WTC11 (cell line): ENCODE data around the gene ABHD18. TPM values are rescaled to one million over a fixed set of nuclear protein-coding genes. Genes with fewer than 3 reads are reported as not detected.

Experiments used
- ATAC-seq: fragments of 200-7000 bp; cut with Tn5 transposase; 2 replicates; pipeline ENCODE4 v1.10.0; 2021; ENCODE audit warnings: mild to moderate bottlenecking, moderate library complexity
- CTCF ChIA-PET: fragments of 300-600 bp; sonication (Branson Sonifier 250); formaldehyde crosslinking; loops from one replicate; lab custom pipeline; 2021; ENCODE audit warnings: antibody characterized with exemption; lab: Charles Lee
- POLR2A ChIA-PET: fragments of 350-600 bp; sonication (Branson Sonifier 250); formaldehyde crosslinking; loops from one replicate; lab custom pipeline; 2021; ENCODE audit warnings: antibody characterized with exemption; lab: Charles Lee
- DNase-seq: peaks from one replicate; pipeline ENCODE4 v3.0.0; 2021; ENCODE audit warnings: low spot score
- H3K27ac Mint-ChIP-seq: 2 replicates; pipeline ENCODE4 v1.8.0; 2021; ENCODE audit warnings: mixed read lengths
- H3K27me3 Mint-ChIP-seq: 2 replicates; pipeline ENCODE4 v1.8.0; 2021; ENCODE audit warnings: low read depth, mild to moderate bottlenecking, moderate library complexity, mixed read lengths
- H3K36me3 Mint-ChIP-seq: 2 replicates; pipeline ENCODE4 v1.8.0; 2021; ENCODE audit warnings: mixed read lengths
- H3K4me1 Mint-ChIP-seq: 2 replicates; pipeline ENCODE4 v1.8.0; 2022; ENCODE audit warnings: mixed read lengths
- H3K4me3 Mint-ChIP-seq: 2 replicates; pipeline ENCODE4 v1.8.0; 2021; ENCODE audit warnings: mild to moderate bottlenecking, moderate library complexity, mixed read lengths
- H3K9me3 Mint-ChIP-seq: 2 replicates; pipeline ENCODE4 v1.8.0; 2021; ENCODE audit warnings: mixed read lengths
- CREB1 ChIP-seq: sonication (generic); formaldehyde crosslinking; IDR thresholded peaks from 2 replicates; pipeline ENCODE4 v1.8.0; 2023; ENCODE audit warnings: mild to moderate bottlenecking, missing genetic modification reagents
- CREM ChIP-seq: sonication (generic); formaldehyde crosslinking; IDR thresholded peaks from 2 replicates; pipeline ENCODE4 v1.8.1; 2022; ENCODE audit warnings: mild to moderate bottlenecking, missing genetic modification reagents, moderate library complexity
- GABPB1 ChIP-seq: sonication (generic); formaldehyde crosslinking; IDR thresholded peaks from 2 replicates; pipeline ENCODE4 v1.8.1; 2023; ENCODE audit warnings: mild to moderate bottlenecking, missing genetic modification reagents
- JAZF1 ChIP-seq: fragments of 250-450 bp; sonication (Bioruptor Pico); IDR thresholded peaks from 2 replicates; pipeline ENCODE4 v1.9.0; 2021; ENCODE audit warnings: moderate library complexity, mild to moderate bottlenecking, inconsistent platforms
- MXD4 ChIP-seq: fragments of 250-450 bp; sonication (Bioruptor Pico); IDR thresholded peaks from 2 replicates; pipeline ENCODE4 v1.8.0; 2021; ENCODE audit warnings: mild to moderate bottlenecking, moderate library complexity, borderline replicate concordance
- MYBL2 ChIP-seq: sonication (generic); formaldehyde crosslinking; IDR thresholded peaks from 2 replicates; pipeline ENCODE4 v1.8.1; 2023; ENCODE audit warnings: mild to moderate bottlenecking, moderate library complexity, missing genetic modification reagents
- OVOL2 ChIP-seq: fragments of 250-450 bp; sonication (Bioruptor Pico); IDR thresholded peaks from 2 replicates; pipeline ENCODE4 v1.9.0; 2021; ENCODE audit warnings: mild to moderate bottlenecking, borderline replicate concordance
- PRRX2 ChIP-seq: fragments of 250-450 bp; sonication (Bioruptor Pico); IDR thresholded peaks from 2 replicates; pipeline ENCODE4 v1.8.0; 2021; ENCODE audit warnings: mild to moderate bottlenecking
- SMAD3 ChIP-seq: sonication (generic); formaldehyde crosslinking; IDR thresholded peaks from 2 replicates; pipeline ENCODE4 v1.8.0; 2022; ENCODE audit warnings: missing genetic modification reagents, mild to moderate bottlenecking, borderline replicate concordance
- ZNF121 ChIP-seq: sonication (generic); formaldehyde crosslinking; IDR thresholded peaks from 2 replicates; pipeline ENCODE4 v1.8.0; 2023; ENCODE audit warnings: missing genetic modification reagents
- ZNF232 ChIP-seq: sonication (generic); formaldehyde crosslinking; IDR thresholded peaks from 2 replicates; pipeline ENCODE4 v1.8.0; 2022; ENCODE audit warnings: mild to moderate bottlenecking, missing genetic modification reagents
- ZNF263 ChIP-seq: sonication (generic); formaldehyde crosslinking; IDR thresholded peaks from 2 replicates; pipeline ENCODE4 v1.8.1; 2022; ENCODE audit warnings: low read depth, mild to moderate bottlenecking, moderate library complexity, missing genetic modification reagents
- ZNF423 ChIP-seq: fragments of 250-450 bp; sonication (Bioruptor Pico); IDR thresholded peaks from 2 replicates; pipeline ENCODE4 v2.1.2; 2022; ENCODE audit warnings: mild to moderate bottlenecking, moderate library complexity
- ZNF671 ChIP-seq: fragments of 250-450 bp; sonication (Bioruptor Pico); IDR thresholded peaks from 2 replicates; pipeline ENCODE4 v1.8.0; 2021; ENCODE audit warnings: mild to moderate bottlenecking
- total RNA-seq: library from RNA; stranded (reverse); gene quantifications from 3 replicates; pipeline ENCODE4 v1.2.3, GENCODE V29; 2021
- TF ChIP-seq, protein P1 (sequence below): sonication (generic); formaldehyde crosslinking; IDR thresholded peaks from 2 replicates; pipeline ENCODE4 v1.8.1; 2023; ENCODE audit warnings: mild to moderate bottlenecking, missing genetic modification reagents, moderate library complexity
- TF ChIP-seq, protein P2 (sequence below): fragments of 250-450 bp; sonication (Bioruptor Pico); IDR thresholded peaks from 2 replicates; pipeline ENCODE4 v1.8.0; 2021; ENCODE audit warnings: mild to moderate bottlenecking
- TF ChIP-seq, protein P3 (sequence below): sonication (generic); formaldehyde crosslinking; IDR thresholded peaks from 2 replicates; pipeline ENCODE4 v1.8.1; 2023; ENCODE audit warnings: mild to moderate bottlenecking, missing genetic modification reagents
- TF ChIP-seq, protein P4 (sequence below): sonication (generic); formaldehyde crosslinking; IDR thresholded peaks from 2 replicates; pipeline ENCODE4 v1.8.1; 2023; ENCODE audit warnings: mild to moderate bottlenecking, missing genetic modification reagents, borderline replicate concordance
- TF ChIP-seq, protein P5 (sequence below): sonication (generic); formaldehyde crosslinking; IDR thresholded peaks from 2 replicates; pipeline ENCODE4 v1.8.0; 2023; ENCODE audit warnings: missing genetic modification reagents

The ABHD18 gene
- total RNA-seq, 1 experiment from 2014 or later, result 15.9 TPM

DNA sequence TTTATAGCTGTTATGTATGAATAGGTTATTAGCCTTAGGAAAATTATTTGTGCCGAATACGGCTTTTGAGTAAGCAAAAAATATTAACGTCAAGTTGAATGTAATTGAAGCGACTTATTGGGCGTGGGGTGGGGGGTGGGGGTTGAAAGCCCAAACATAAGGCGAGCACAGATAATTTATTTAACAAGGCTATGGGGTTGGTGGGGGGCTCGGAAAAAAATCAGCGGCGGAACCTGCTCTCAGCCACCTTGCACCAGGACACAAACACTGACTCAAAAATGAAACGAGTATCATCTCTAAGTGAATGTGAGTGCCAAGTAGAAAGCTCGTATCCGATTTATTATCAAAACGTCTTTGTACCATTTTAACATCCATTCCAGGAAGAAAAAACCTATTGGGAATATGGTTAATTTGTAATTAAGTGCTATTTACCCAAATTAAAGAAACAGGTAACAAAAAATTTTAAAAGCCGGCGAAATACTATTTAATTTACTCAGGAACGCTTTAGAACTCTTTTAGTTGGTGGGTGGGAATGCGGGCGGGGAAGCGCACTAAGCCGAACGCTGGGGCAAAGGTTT lies 95.0 kb downstream of the ABHD18 start:
- CTCF ChIA-PET, result interaction anchor here (1.0 to 3.5 kb wide), 3 partner anchors 9 to 95 kb away, joined by 4 to 19 read pairs (median 8); partner anchors contain the start of genes ABHD18 and MFSD8
- DNase-seq, result no peak
- no peaks in the 10 kb centered on the region for H3K27me3 Mint-ChIP-seq
- POLR2A ChIA-PET, result interaction anchor here (0.6 to 4.2 kb wide), 8 partner anchors 13 to 949 kb away, joined by 3 to 53 read pairs (median 3); partner anchors contain the start of genes ABHD18, HSPA4L, INTU and MFSD8
- TF ChIP-seq MXD4 (CRISPR knock-in tag) (no peak), ZNF121 (CRISPR knock-in tag) (no peak), ZNF671 (CRISPR knock-in tag) (no peak), ZNF232 (CRISPR knock-in tag) (no peak), ZNF263 (CRISPR knock-in tag) (no peak), SMAD3 (no peak)
- TF ChIP-seq, protein P1, sequence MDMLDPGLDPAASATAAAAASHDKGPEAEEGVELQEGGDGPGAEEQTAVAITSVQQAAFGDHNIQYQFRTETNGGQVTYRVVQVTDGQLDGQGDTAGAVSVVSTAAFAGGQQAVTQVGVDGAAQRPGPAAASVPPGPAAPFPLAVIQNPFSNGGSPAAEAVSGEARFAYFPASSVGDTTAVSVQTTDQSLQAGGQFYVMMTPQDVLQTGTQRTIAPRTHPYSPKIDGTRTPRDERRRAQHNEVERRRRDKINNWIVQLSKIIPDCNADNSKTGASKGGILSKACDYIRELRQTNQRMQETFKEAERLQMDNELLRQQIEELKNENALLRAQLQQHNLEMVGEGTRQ (CRISPR knock-in tag), result no peak
- TF ChIP-seq, protein P2, sequence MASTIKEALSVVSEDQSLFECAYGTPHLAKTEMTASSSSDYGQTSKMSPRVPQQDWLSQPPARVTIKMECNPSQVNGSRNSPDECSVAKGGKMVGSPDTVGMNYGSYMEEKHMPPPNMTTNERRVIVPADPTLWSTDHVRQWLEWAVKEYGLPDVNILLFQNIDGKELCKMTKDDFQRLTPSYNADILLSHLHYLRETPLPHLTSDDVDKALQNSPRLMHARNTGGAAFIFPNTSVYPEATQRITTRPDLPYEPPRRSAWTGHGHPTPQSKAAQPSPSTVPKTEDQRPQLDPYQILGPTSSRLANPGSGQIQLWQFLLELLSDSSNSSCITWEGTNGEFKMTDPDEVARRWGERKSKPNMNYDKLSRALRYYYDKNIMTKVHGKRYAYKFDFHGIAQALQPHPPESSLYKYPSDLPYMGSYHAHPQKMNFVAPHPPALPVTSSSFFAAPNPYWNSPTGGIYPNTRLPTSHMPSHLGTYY (CRISPR knock-in tag), result no peak
- TF ChIP-seq, all 79 proteins: peak for 0
- Mint-ChIP-seq H3K36me3 (no peaks in the 10 kb centered on the region), H3K4me3 (peak overlapping the region; percentile 75), H3K4me1 (peaks cover 33% of the 10 kb centered on the region), H3K9me3 (no peaks in the 10 kb centered on the region), H3K27ac (peak overlapping the region; percentile 95)
- ATAC-seq, result no peak

DNA sequence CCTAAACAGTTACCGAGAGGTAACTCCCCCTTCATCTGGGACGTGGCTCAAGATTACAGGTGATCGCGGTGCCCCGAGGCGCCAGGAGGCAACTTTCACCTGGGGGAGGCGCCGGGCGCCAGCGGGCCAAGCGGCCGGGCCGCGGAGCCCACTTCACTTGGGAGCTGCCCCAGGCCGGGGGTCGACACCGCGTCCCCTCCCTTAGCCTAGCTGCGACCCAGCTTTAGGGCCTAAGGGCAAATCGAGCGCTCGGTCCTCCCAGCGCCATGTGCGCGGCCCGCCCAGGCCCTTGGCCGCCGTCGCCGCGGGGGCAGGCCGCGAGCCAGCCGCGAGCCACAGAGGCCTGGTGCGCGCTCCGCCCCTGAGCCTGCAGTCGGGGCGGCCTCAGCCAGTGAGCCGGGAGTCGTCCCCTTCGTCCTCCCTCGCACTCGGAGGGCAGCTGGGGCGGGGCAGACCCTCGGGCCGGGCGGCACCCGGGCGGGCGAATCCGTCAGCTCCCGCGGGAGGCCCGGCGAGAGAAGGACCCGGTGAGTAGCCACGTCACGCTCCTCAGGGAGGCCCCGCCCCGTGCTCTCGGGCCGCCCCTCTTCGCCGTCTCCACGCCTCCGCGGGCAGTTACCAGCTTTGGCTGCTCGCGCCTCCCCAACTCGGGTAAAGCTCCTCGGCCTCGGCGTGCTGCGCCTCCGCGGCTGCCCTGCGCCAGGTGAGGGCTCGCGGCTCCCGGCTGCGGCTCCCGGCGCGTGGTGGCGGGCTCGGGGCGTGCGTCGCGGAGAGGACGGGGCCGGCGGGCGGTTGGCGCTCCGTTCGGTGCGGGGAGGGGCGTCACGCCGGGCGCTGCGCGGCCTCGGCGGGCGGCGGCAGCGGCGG lies 95.7 kb downstream of the ABHD18 start, which contains the start of gene LARP1B:
Gene LARP1B, plus strand, starts transcription at position 614 of the 867 bp plus-strand sequence. CDS start 13,640 bp downstream, outside the sequence.
- H3K9me3 Mint-ChIP-seq, result no peaks in the 10 kb centered on the region
- CTCF ChIA-PET, result interaction anchor here (0.6 to 3.5 kb wide), 4 partner anchors 8 to 213 kb away, joined by 4 to 19 read pairs (median 7); partner anchors contain the start of genes ABHD18 and MFSD8
- H3K4me1 Mint-ChIP-seq, result peaks cover 31% of the 10 kb centered on the region
- no peaks in the 10 kb centered on the region for H3K27me3 Mint-ChIP-seq
- POLR2A ChIA-PET, result interaction anchor here (0.6 to 4.2 kb wide), 9 partner anchors 8 to 428 kb away, joined by 3 to 53 read pairs (median 4); partner anchors contain the start of genes ABHD18, HSPA4L, INTU and MFSD8
- H3K36me3 Mint-ChIP-seq, result no peaks in the 10 kb centered on the region
- DNase-seq (peak; percentile 96), ATAC-seq (peak; percentile 89)
- H3K27ac Mint-ChIP-seq, result peak within 1 kb of the TSS; percentile 95
- peak within 1 kb of the TSS; percentile 92 for H3K4me3 Mint-ChIP-seq
- TF ChIP-seq, protein P1 (CRISPR knock-in tag), result peak; percentile 50
- TF ChIP-seq, protein P3, sequence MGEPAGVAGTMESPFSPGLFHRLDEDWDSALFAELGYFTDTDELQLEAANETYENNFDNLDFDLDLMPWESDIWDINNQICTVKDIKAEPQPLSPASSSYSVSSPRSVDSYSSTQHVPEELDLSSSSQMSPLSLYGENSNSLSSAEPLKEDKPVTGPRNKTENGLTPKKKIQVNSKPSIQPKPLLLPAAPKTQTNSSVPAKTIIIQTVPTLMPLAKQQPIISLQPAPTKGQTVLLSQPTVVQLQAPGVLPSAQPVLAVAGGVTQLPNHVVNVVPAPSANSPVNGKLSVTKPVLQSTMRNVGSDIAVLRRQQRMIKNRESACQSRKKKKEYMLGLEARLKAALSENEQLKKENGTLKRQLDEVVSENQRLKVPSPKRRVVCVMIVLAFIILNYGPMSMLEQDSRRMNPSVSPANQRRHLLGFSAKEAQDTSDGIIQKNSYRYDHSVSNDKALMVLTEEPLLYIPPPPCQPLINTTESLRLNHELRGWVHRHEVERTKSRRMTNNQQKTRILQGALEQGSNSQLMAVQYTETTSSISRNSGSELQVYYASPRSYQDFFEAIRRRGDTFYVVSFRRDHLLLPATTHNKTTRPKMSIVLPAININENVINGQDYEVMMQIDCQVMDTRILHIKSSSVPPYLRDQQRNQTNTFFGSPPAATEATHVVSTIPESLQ (CRISPR knock-in tag), result no peak
- TF ChIP-seq OVOL2 (CRISPR knock-in tag), result no peak
- TF ChIP-seq GABPB1 (CRISPR knock-in tag), result peak; percentile 13; the same call in 1 of the 2 replicates
- TF ChIP-seq CREM (CRISPR knock-in tag), result peak; percentile 81; the same call in 1 of the 2 replicates
- TF ChIP-seq MYBL2 (CRISPR knock-in tag), result peak; percentile 57; the same call in 1 of the 2 replicates
- TF ChIP-seq, protein P4, sequence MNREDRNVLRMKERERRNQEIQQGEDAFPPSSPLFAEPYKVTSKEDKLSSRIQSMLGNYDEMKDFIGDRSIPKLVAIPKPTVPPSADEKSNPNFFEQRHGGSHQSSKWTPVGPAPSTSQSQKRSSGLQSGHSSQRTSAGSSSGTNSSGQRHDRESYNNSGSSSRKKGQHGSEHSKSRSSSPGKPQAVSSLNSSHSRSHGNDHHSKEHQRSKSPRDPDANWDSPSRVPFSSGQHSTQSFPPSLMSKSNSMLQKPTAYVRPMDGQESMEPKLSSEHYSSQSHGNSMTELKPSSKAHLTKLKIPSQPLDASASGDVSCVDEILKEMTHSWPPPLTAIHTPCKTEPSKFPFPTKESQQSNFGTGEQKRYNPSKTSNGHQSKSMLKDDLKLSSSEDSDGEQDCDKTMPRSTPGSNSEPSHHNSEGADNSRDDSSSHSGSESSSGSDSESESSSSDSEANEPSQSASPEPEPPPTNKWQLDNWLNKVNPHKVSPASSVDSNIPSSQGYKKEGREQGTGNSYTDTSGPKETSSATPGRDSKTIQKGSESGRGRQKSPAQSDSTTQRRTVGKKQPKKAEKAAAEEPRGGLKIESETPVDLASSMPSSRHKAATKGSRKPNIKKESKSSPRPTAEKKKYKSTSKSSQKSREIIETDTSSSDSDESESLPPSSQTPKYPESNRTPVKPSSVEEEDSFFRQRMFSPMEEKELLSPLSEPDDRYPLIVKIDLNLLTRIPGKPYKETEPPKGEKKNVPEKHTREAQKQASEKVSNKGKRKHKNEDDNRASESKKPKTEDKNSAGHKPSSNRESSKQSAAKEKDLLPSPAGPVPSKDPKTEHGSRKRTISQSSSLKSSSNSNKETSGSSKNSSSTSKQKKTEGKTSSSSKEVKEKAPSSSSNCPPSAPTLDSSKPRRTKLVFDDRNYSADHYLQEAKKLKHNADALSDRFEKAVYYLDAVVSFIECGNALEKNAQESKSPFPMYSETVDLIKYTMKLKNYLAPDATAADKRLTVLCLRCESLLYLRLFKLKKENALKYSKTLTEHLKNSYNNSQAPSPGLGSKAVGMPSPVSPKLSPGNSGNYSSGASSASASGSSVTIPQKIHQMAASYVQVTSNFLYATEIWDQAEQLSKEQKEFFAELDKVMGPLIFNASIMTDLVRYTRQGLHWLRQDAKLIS, result 0 out of 2 replicates have a peak, but pooled peaks have one; percentile 62
- TF ChIP-seq PRRX2, result no peak; the same call in 1 of the 2 replicates
- TF ChIP-seq, protein P5, sequence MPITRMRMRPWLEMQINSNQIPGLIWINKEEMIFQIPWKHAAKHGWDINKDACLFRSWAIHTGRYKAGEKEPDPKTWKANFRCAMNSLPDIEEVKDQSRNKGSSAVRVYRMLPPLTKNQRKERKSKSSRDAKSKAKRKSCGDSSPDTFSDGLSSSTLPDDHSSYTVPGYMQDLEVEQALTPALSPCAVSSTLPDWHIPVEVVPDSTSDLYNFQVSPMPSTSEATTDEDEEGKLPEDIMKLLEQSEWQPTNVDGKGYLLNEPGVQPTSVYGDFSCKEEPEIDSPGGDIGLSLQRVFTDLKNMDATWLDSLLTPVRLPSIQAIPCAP (CRISPR knock-in tag), result 0 out of 2 replicates have a peak, but pooled peaks have one; percentile 25
- TF ChIP-seq CREB1 (CRISPR knock-in tag), result no peak
- no peak for TF ChIP-seq JAZF1 (CRISPR knock-in tag)
- TF ChIP-seq ZNF671 (CRISPR knock-in tag), result no peak
- peak; percentile 52; the same call in 1 of the 2 replicates for TF ChIP-seq ZNF423 (CRISPR knock-in tag)
